Keratinocyte (primary cell): ENCODE data around the gene TMEM231. TPM values are rescaled to one million over a fixed set of nuclear protein-coding genes. Genes with fewer than 3 reads are reported as not detected.

ENCODE experiments used
- DNase-seq: peaks from one replicate; pipeline ENCODE4 v3.0.0-alpha.2; 2011; ENCODE audit warnings: low read depth, missing footprints, low spot score
- FAIRE-seq: peaks from 2 replicates; lab custom pipeline; 2011; peaks lifted over from hg19 to GRCh38; lab: Jason Lieb, UNC
- H2AFZ ChIP-seq: 2 replicates; pipeline ENCODE4 v1.6.0; 2012; ENCODE audit warnings: low read length, control low read depth, inconsistent platforms; ENCODE audit not compliant: control insufficient read depth
- H3K27ac ChIP-seq: 2 replicates; pipeline ENCODE4 v1.5.1; 2011; ENCODE audit warnings: low read length; ENCODE audit not compliant: control insufficient read depth, insufficient read depth
- H3K27me3 ChIP-seq: 3 replicates; pipeline ENCODE4 v1.6.0; 2011; ENCODE audit warnings: low read length; ENCODE audit not compliant: control insufficient read depth, insufficient read depth; ENCODE audit errors: extremely low read depth
- H3K36me3 ChIP-seq, 2 experiments: 2 replicates in 1 of 2; 3 replicates in 1 of 2; pipeline ENCODE4 v1.5.1; 2011; ENCODE audit warnings: low read length in 2 of 2, mild to moderate bottlenecking in 1 of 2; ENCODE audit not compliant: control insufficient read depth in 2 of 2, insufficient read depth in 2 of 2; ENCODE audit errors: extremely low read depth in 1 of 2
- H3K4me1 ChIP-seq: 3 replicates; pipeline ENCODE4 v1.5.1; 2011; ENCODE audit warnings: low read length; ENCODE audit not compliant: control insufficient read depth, insufficient read depth; ENCODE audit errors: extremely low read depth
- H3K4me2 ChIP-seq: 3 replicates; pipeline ENCODE4 v1.6.0; 2011; ENCODE audit warnings: low read depth, low read length; ENCODE audit not compliant: control insufficient read depth, insufficient read depth; ENCODE audit errors: extremely low read depth
- H3K4me3 ChIP-seq, 3 experiments: fragments of 200-600 bp in 1 of 3; sonication (generic) in 1 of 3; 2 replicates in 2 of 3; 3 replicates in 1 of 3; pipeline ENCODE4 v1.5.1; 2011 to 2016; ENCODE audit warnings: low read length in 3 of 3, mild to moderate bottlenecking in 3 of 3, control low read depth in 2 of 3, inconsistent platforms in 1 of 3, low read depth in 1 of 3, mixed read lengths in 1 of 3, mixed run types in 1 of 3, moderate library complexity in 1 of 3; ENCODE audit not compliant: control insufficient read depth in 2 of 3, insufficient read depth in 2 of 3; ENCODE audit errors: extremely low read depth in 1 of 3
- H3K79me2 ChIP-seq: 2 replicates; pipeline ENCODE4 v1.6.0; 2012; ENCODE audit warnings: low read length; ENCODE audit not compliant: control insufficient read depth, insufficient read depth
- H3K9ac ChIP-seq: 3 replicates; pipeline ENCODE4 v1.6.0; 2011; ENCODE audit warnings: low read length; ENCODE audit not compliant: control insufficient read depth, insufficient read depth; ENCODE audit errors: extremely low read depth
- H3K9me1 ChIP-seq: 3 replicates; pipeline ENCODE4 v1.6.0; 2011; ENCODE audit warnings: low read length; ENCODE audit not compliant: control insufficient read depth, insufficient read depth; ENCODE audit errors: extremely low read depth
- H3K9me3 ChIP-seq: 2 replicates; pipeline ENCODE4 v1.5.1; 2012; ENCODE audit warnings: low read depth, low read length; ENCODE audit not compliant: control insufficient read depth
- H4K20me1 ChIP-seq: 3 replicates; pipeline ENCODE4 v1.6.0; 2011; ENCODE audit warnings: low read length; ENCODE audit not compliant: control insufficient read depth, insufficient read depth; ENCODE audit errors: extremely low read depth
- CTCF ChIP-seq, 3 experiments: IDR thresholded peaks in 1 of 3; conservative IDR thresholded peaks in 1 of 3; optimal IDR thresholded peaks in 1 of 3; 2 replicates in 2 of 3; 3 replicates in 1 of 3; pipeline versions ENCODE3 to v1.5.1; 2011; ENCODE audit warnings: low read length in 3 of 3, mild to moderate bottlenecking in 3 of 3, moderate library complexity in 2 of 3, control low read depth in 1 of 3, inconsistent platforms in 1 of 3; ENCODE audit not compliant: insufficient read depth in 2 of 3; ENCODE audit errors: extremely low read depth in 1 of 3
- EZH2 ChIP-seq: IDR thresholded peaks from one replicate; pipeline ENCODE4 v1.6.1; 2012; ENCODE audit warnings: inconsistent platforms, mild to moderate bottlenecking, low read length, moderate library complexity
- dilution Hi-C: fragments of 300-500 bp; cut with MboI; formaldehyde crosslinking; loops from one replicate; pipeline ENCODE4 v1.7.0; 2020; ENCODE audit warnings: low sequenced_read_pairs; ENCODE audit not compliant: extremely low pct_ligation_motif_present
- polyA plus RNA-seq, 5 experiments: library from polyadenylated mRNA; depleted of rRNA in 3 of 5; stranded (reverse) in 3 of 5; stranded (forward) in 1 of 5; unstranded in 1 of 5; fragments of >200 nt; gene quantifications; 1 replicate in 1 of 5; 2 replicates in 3 of 5; 3 replicates in 1 of 5; pipeline versions ENCODE4 v1.2.1 to v1.2.3, GENCODE V29; 2011 to 2012; ENCODE audit warnings: missing spikeins in 2 of 5, low read depth in 1 of 5, low replicate concordance in 1 of 5

Gene TMEM231
- polyA plus RNA-seq, 1 donor (not counting 4 experiments of a cell fraction or from before 2014, with no cell fraction given), result 11.0 TPM

- TF ChIP-seq CTCF (optimal IDR thresholded peaks at IDR 0.05 in 1 of 3, IDR thresholded peaks at IDR 0.05 in 1 of 3, conservative IDR thresholded peaks at IDR 0.05 in 1 of 3; ENCODE audit: extremely low read depth in 1 of 3, insufficient read depth in 2 of 3, low read length in 3 of 3) (no peak), EZH2 (no peak)
- H3K4me2 ChIP-seq, result no peak overlapping the region
Observed at GRCh38 chr16:75599452-75600277, 43.6 kb upstream of the TMEM231 start.

GRCh38 chr16:75593825-75594820, 38.1 kb upstream of the TMEM231 start:
- Histone ChIP-seq H3K4me3 (no peak overlapping the region), H3K36me3 (peaks cover 2 to 15% of the 10 kb centered on the region in 2 experiments), H3K27ac (no peak overlapping the region), H2AFZ (no peak overlapping the region), H3K4me2 (no peak overlapping the region), H3K27me3 (no peaks in the 10 kb centered on the region), H3K9me1 (no peaks in the 10 kb centered on the region), H3K9me3 (no peaks in the 10 kb centered on the region), H3K4me1 (peaks cover 3% of the 10 kb centered on the region), H3K79me2 (no peaks in the 10 kb centered on the region), H4K20me1 (no peaks in the 10 kb centered on the region), H3K9ac (no peak overlapping the region)
- TF ChIP-seq EZH2 (no peak), CTCF (optimal IDR thresholded peaks at IDR 0.05 in 1 of 3, IDR thresholded peaks at IDR 0.05 in 1 of 3, conservative IDR thresholded peaks at IDR 0.05 in 1 of 3; ENCODE audit: extremely low read depth in 1 of 3, insufficient read depth in 2 of 3, low read length in 3 of 3) (no peak)
- no peak for FAIRE-seq
- no peak for DNase-seq
- dilution Hi-C loops, result no loop called here

More at GRCh38 chr16:75599452-75600277, 43.6 kb upstream of the TMEM231 start:
- dilution Hi-C loops, result no loop called here
- Histone ChIP-seq H3K27me3 (no peaks in the 10 kb centered on the region), H3K9me1 (no peaks in the 10 kb centered on the region), H3K4me1 (no peaks in the 10 kb centered on the region), H3K27ac (no peak overlapping the region), H3K9me3 (peaks cover 2% of the 10 kb centered on the region), H3K79me2 (no peaks in the 10 kb centered on the region), H3K36me3 (peaks cover 8 to 31% of the 10 kb centered on the region in 2 experiments), H3K9ac (no peak overlapping the region), H4K20me1 (no peaks in the 10 kb centered on the region), H2AFZ (no peak overlapping the region), H3K4me3 (no peak overlapping the region)
- no peak for FAIRE-seq
- no peak for DNase-seq
